ENCODE data around the gene NLRP8. TPM values are rescaled to one million over a fixed set of nuclear protein-coding genes. Genes with fewer than 3 reads are reported as not detected.

Gene NLRP8
- total RNA-seq, 4 donors from 2014 or later: not detected

DNA sequence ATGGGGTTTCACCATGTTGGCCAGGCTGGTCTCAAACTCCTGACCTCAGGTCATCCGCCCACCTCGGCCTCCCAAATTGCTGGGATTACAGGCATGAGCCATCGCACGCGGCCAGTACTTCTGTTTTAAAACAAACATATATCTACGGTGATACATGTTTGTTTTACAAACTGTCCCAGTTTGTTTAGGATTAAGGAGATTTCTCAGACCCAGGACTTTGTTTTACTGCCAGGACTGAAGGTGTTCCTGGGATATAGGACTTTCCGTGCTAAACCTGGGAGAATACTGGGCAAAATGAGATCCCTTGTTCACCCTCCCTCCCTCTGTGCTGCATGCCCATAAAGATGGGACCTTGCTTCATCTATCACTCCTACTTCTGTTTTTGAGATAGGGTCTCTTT lies 8.8 kb downstream of the NLRP8 start:
- TF ChIP-seq, protein P1, sequence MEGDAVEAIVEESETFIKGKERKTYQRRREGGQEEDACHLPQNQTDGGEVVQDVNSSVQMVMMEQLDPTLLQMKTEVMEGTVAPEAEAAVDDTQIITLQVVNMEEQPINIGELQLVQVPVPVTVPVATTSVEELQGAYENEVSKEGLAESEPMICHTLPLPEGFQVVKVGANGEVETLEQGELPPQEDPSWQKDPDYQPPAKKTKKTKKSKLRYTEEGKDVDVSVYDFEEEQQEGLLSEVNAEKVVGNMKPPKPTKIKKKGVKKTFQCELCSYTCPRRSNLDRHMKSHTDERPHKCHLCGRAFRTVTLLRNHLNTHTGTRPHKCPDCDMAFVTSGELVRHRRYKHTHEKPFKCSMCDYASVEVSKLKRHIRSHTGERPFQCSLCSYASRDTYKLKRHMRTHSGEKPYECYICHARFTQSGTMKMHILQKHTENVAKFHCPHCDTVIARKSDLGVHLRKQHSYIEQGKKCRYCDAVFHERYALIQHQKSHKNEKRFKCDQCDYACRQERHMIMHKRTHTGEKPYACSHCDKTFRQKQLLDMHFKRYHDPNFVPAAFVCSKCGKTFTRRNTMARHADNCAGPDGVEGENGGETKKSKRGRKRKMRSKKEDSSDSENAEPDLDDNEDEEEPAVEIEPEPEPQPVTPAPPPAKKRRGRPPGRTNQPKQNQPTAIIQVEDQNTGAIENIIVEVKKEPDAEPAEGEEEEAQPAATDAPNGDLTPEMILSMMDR (IDR thresholded peaks at IDR 0.05): no peak
- TF ChIP-seq POLR2A (IDR thresholded peaks at IDR 0.05): no peak
- WGBS, 2 donors: 85 to 95% methylated on average over 7 of the region's 7 CpGs
- no peak overlapping the region for H3K4me3 ChIP-seq (ENCODE audit: low read depth, poor library complexity, severe bottlenecking)
- intact Hi-C loops (cut with DNase I; ENCODE audit: low total_unique reads): no loop called here
- peak in 1 of 2 donors; percentile 49 for DNase-seq (ENCODE audit: low spot score in 2 of 2)

DNA sequence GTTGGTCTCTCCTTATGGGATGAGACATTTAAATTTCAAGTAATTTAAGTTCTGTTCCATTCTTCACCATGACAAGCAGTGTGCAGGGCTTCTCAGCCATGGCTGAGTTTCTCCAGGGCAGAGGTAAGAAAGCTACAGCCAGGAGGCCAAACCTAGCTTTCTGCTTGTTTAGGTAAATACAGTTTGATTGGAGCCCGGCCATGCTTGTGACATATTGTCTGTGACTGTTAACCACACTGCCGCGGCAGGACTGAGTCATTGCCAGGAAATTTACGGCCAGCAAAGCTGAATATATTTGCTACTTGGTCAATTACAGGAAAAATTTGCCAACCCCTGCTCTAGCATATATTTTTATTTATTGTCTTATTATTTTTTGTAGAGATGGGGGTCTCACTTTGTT lies 10.7 kb downstream of the NLRP8 start:
- intact Hi-C loops (cut with DNase I; ENCODE audit: low total_unique reads): no loop called here
- 73 to 90% methylated on average over 4 of the region's 4 CpGs for WGBS, 2 donors

DNA sequence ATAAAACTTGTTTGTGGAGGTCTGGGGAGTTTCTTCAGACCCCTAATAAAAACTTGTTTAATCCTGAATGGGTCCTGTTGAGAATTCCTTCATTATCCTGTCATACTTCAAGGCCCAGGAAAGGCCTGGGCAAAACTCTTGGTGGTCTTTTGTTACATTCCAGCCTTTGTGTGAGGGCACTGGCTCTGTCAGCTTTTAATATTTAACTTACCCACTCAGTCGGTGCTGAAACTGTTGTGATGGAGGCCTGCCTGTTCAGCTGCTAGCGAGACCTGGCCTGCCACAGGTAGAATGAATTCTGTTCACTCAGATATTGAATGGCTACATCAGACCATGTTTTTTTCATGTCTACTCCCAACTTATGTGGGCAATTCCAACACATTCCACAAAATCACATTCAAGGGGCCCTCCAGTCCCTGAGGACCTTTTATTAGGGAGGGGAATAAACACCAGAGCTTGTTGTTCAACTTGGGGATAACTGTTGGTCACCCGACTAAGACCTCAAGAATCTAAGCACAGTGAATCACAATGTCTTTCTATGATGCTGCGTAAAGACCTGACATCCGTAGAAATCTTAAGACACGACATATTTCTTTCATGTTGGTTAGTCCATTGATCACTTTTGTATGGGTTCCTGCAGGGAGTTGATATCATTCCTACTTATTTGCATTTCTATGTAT lies 12.5 kb downstream of the NLRP8 start:
- intact Hi-C loops (cut with DNase I; ENCODE audit: low total_unique reads): no loop called here
- no peak overlapping the region for H3K4me3 ChIP-seq (ENCODE audit: low read depth, poor library complexity, severe bottlenecking)
- WGBS, 2 donors: 87% methylated on average over 6 of the region's 6 CpGs
- peak in 1 of 2 donors; percentile 40 for DNase-seq (ENCODE audit: low spot score in 2 of 2)
- TF ChIP-seq, protein P1 (IDR thresholded peaks at IDR 0.05): no peak
- TF ChIP-seq POLR2A (IDR thresholded peaks at IDR 0.05): no peak

More for the DNA sequence above, 10.7 kb downstream of the NLRP8 start:
- DNase-seq (ENCODE audit: low spot score in 2 of 2): peak in 1 of 2 donors; percentile 62
- no peak overlapping the region for H3K4me3 ChIP-seq (ENCODE audit: low read depth, poor library complexity, severe bottlenecking)
- TF ChIP-seq POLR2A (IDR thresholded peaks at IDR 0.05): no peak
- TF ChIP-seq, protein P1 (IDR thresholded peaks at IDR 0.05): no peak

DNA sequence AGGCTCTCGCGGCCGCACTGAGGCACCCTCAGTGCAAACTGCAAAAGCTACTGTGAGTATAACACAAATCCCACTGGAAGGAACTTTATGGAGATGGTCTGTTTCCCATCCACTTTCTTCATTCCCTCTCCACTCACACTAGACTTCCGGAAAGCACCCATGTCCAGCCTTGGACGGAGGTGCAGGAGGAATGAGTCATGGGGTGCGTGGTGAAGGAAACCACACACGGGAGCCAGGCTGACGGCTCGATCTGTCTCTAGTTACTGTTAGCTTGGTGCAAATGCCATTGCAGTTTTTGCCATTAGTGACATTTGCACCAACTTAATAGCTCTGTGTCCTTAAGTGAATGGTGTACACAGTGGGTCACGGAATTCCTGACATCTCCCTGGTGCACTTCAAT lies 14.6 kb downstream of the NLRP8 start:
- no peak overlapping the region for H3K4me3 ChIP-seq (ENCODE audit: low read depth, poor library complexity, severe bottlenecking)
- DNase-seq (ENCODE audit: low spot score in 2 of 2): no peak
- TF ChIP-seq, protein P1 (IDR thresholded peaks at IDR 0.05): no peak
- no peak for TF ChIP-seq POLR2A (IDR thresholded peaks at IDR 0.05)
- WGBS, 2 donors: 91 to 94% methylated on average over 10 of the region's 10 CpGs
- intact Hi-C loops (cut with DNase I; ENCODE audit: low total_unique reads): no loop called here

DNA sequence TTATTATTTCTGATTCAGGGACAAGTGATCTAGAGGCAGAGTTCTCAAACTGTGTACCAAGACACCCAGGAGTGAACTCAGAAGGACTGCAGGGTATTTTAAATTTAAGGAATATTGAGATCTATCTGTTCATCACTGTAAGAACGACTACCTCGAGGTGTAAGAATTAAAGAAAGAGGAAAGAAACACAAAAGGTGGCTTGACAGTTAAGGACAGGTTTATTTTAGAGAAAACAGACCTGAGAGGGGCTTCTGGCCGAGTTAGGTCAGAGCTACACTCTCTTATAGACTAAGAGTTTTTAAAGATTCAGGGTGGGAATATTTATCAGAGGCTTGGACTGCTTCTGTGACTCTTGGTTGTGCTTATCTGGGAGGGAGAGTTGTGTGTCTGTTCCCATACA lies 26.4 kb downstream of the NLRP8 start:
- intact Hi-C loops (cut with DNase I; ENCODE audit: low total_unique reads): no loop called here
- WGBS, 2 donors: 37 to 42% methylated on average over 3 of the region's 3 CpGs

More for the DNA sequence above, 26.4 kb downstream of the NLRP8 start:
- no peak for DNase-seq (ENCODE audit: low spot score in 2 of 2)
- TF ChIP-seq POLR2A (IDR thresholded peaks at IDR 0.05): no peak
- TF ChIP-seq, protein P1 (IDR thresholded peaks at IDR 0.05): no peak
- no peak overlapping the region for H3K4me3 ChIP-seq (ENCODE audit: low read depth, poor library complexity, severe bottlenecking)
